ENCODE data around the gene TC2N. TPM values are rescaled to one million over a fixed set of nuclear protein-coding genes. Genes with fewer than 3 reads are reported as not detected.
"Not testable (repeated sequence)": the region's sequence is repeated elsewhere in the genome, so short reads cannot be mapped to it uniquely, and the experiment has no call there.

Gene TC2N
- total and polyA plus RNA-seq, 4 donors: 50.7 to 284 (median 96.4) TPM

DNA sequence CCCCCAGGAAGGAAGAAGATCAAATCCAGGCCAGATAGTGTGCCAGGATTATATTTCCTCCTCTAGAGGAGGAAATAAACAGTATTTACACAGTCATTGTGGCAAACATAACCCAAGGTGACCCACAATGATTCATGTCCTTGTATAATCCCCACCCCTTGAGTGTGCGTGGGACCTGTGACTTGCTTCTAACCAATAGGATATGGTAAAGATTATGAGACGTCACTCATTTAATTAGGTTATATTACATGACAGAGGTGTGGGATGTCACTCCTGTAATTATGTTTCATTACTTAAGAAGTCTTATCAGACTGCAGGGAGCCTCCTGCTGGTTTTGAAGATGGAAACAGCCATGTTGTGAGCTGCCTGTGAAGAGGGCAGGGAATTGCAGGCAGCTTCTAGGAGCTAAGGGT lies 123.3 kb downstream of the TC2N start:
- H3K36me3 ChIP-seq (ENCODE audit: control insufficient read depth in 1 of 2, insufficient read depth in 2 of 2, low read length in 1 of 2): no peaks in the 10 kb centered on the region
- 92 to 97% methylated on average over 2 of the region's 2 CpGs for WGBS, 2 donors
- H3K27ac ChIP-seq (ENCODE audit: low read depth in 1 of 2, low read length in 2 of 2): no peak overlapping the region
- H3K9me3 ChIP-seq (ENCODE audit: control insufficient read depth, low read length): no peaks in the 10 kb centered on the region
- intact Hi-C loops (cut with DNase I): no loop called here
- no peak for DNase-seq
- H3K4me1 ChIP-seq (ENCODE audit: control insufficient read depth in 1 of 2, insufficient read depth in 2 of 2, low read length in 2 of 2): no peaks in the 10 kb centered on the region
- no peak for ATAC-seq (ENCODE audit: low FRiP score)
- no peaks in the 10 kb centered on the region for H3K27me3 ChIP-seq (ENCODE audit: control insufficient read depth in 1 of 2, insufficient read depth in 2 of 2, low read length in 1 of 2)
- H3K4me3 ChIP-seq (ENCODE audit: low read length in 2 of 2): no peak overlapping the region

GRCh38 chr14:91743305-91743653 lies 124.1 kb downstream of the TC2N start:
- H3K4me1 ChIP-seq (ENCODE audit: control insufficient read depth in 1 of 2, insufficient read depth in 2 of 2, low read length in 2 of 2): no peaks in the 10 kb centered on the region
- DNase-seq: no peak
- no peak for ATAC-seq (ENCODE audit: low FRiP score)
- intact Hi-C loops (cut with DNase I): no loop called here
- no peaks in the 10 kb centered on the region for H3K9me3 ChIP-seq (ENCODE audit: control insufficient read depth, low read length)
- H3K4me3 ChIP-seq (ENCODE audit: low read length in 2 of 2): no peak overlapping the region
- WGBS, 2 donors: 91 to 93% methylated on average over 2 of the region's 2 CpGs
- H3K27me3 ChIP-seq (ENCODE audit: control insufficient read depth in 1 of 2, insufficient read depth in 2 of 2, low read length in 1 of 2): no peaks in the 10 kb centered on the region
- no peaks in the 10 kb centered on the region for H3K36me3 ChIP-seq (ENCODE audit: control insufficient read depth in 1 of 2, insufficient read depth in 2 of 2, low read length in 1 of 2)
- no peak overlapping the region for H3K27ac ChIP-seq (ENCODE audit: low read depth in 1 of 2, low read length in 2 of 2)

- H3K9me3 ChIP-seq (ENCODE audit: control insufficient read depth, low read length): no peaks in the 10 kb centered on the region
- DNase-seq (no peak), ATAC-seq (ENCODE audit: low FRiP score) (no peak)
- no peaks in the 10 kb centered on the region for H3K4me1 ChIP-seq (ENCODE audit: control insufficient read depth in 1 of 2, insufficient read depth in 2 of 2, low read length in 2 of 2)
- H3K4me3 ChIP-seq (ENCODE audit: low read length in 2 of 2): no peak overlapping the region
- no peak overlapping the region for H3K27ac ChIP-seq (ENCODE audit: low read depth in 1 of 2, low read length in 2 of 2)
- no peaks in the 10 kb centered on the region for H3K27me3 ChIP-seq (ENCODE audit: control insufficient read depth in 1 of 2, insufficient read depth in 2 of 2, low read length in 1 of 2)
- WGBS, 2 donors: 65 to 77% methylated on average over 1 of the region's 1 CpG
- intact Hi-C loops (cut with DNase I): no loop called here
- no peaks in the 10 kb centered on the region for H3K36me3 ChIP-seq (ENCODE audit: control insufficient read depth in 1 of 2, insufficient read depth in 2 of 2, low read length in 1 of 2)
Observed at GRCh38 chr14:91742621-91743304, 124.6 kb downstream of the TC2N start.

GRCh38 chr14:91739867-91740266 lies 127.5 kb downstream of the TC2N start:
- H3K9me3 ChIP-seq (ENCODE audit: control insufficient read depth, low read length); DNase-seq; ATAC-seq (ENCODE audit: low FRiP score); H3K4me1 ChIP-seq (ENCODE audit: control insufficient read depth in 1 of 2, insufficient read depth in 2 of 2, low read length in 2 of 2); H3K27me3 ChIP-seq (ENCODE audit: control insufficient read depth in 1 of 2, insufficient read depth in 2 of 2, low read length in 1 of 2); H3K36me3 ChIP-seq (ENCODE audit: control insufficient read depth in 1 of 2, insufficient read depth in 2 of 2, low read length in 1 of 2); intact Hi-C loops (cut with DNase I); H3K27ac ChIP-seq (ENCODE audit: low read depth in 1 of 2, low read length in 2 of 2); H3K4me3 ChIP-seq (ENCODE audit: low read length in 2 of 2): not testable (repeated sequence)
- WGBS, 2 donors: 97 to 99% methylated on average over 2 of the region's 2 CpGs

GRCh38 chr14:91737619-91738018 lies 129.7 kb downstream of the TC2N start:
- H3K4me1 ChIP-seq (ENCODE audit: control insufficient read depth in 1 of 2, insufficient read depth in 2 of 2, low read length in 2 of 2): no peaks in the 10 kb centered on the region
- intact Hi-C loops (cut with DNase I): no loop called here
- DNase-seq (no peak), ATAC-seq (ENCODE audit: low FRiP score) (no peak)
- WGBS, 2 donors: 96 to 97% methylated on average over 5 of the region's 5 CpGs
- no peaks in the 10 kb centered on the region for H3K9me3 ChIP-seq (ENCODE audit: control insufficient read depth, low read length)
- H3K27ac ChIP-seq (ENCODE audit: low read depth in 1 of 2, low read length in 2 of 2): no peak overlapping the region
- no peaks in the 10 kb centered on the region for H3K36me3 ChIP-seq (ENCODE audit: control insufficient read depth in 1 of 2, insufficient read depth in 2 of 2, low read length in 1 of 2)
- no peak overlapping the region for H3K4me3 ChIP-seq (ENCODE audit: low read length in 2 of 2)
- no peaks in the 10 kb centered on the region for H3K27me3 ChIP-seq (ENCODE audit: control insufficient read depth in 1 of 2, insufficient read depth in 2 of 2, low read length in 1 of 2)

- Histone ChIP-seq H3K36me3 (ENCODE audit: control insufficient read depth in 1 of 2, insufficient read depth in 2 of 2, low read length in 1 of 2) (no peaks in the 10 kb centered on the region), H3K9me3 (ENCODE audit: control insufficient read depth, low read length) (no peaks in the 10 kb centered on the region), H3K4me3 (ENCODE audit: low read length in 2 of 2) (no peak overlapping the region), H3K27me3 (ENCODE audit: control insufficient read depth in 1 of 2, insufficient read depth in 2 of 2, low read length in 1 of 2) (no peaks in the 10 kb centered on the region), H3K4me1 (ENCODE audit: control insufficient read depth in 1 of 2, insufficient read depth in 2 of 2, low read length in 2 of 2) (no peaks in the 10 kb centered on the region), H3K27ac (ENCODE audit: low read depth in 1 of 2, low read length in 2 of 2) (no peak overlapping the region)
- DNase-seq: no peak
- intact Hi-C loops (cut with DNase I): no loop called here
- WGBS, 2 donors: 62 to 66% methylated on average over 2 of the region's 2 CpGs
- no peak for ATAC-seq (ENCODE audit: low FRiP score)
Observed at GRCh38 chr14:91732859-91733477, 134.4 kb downstream of the TC2N start.

DNA sequence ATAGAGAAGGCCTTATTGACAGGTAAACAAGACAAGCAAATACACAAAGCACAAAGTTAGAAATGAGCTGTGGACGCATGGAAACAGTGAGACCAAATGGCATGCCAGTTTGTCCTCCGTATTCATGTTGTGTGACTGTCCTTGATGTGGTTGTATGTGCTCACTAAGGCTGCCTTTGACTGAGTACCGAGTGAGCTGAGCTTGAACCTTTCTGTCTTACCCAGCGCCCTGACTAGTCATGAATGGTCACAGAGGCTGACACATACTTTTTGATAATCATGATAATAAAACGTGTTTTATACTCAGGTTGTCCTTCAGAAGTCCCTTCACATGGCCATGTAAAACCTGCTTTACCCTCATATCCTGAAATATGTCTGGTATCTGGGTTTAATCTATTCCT lies 134.9 kb downstream of the TC2N start:
- Histone ChIP-seq H3K4me1 (ENCODE audit: control insufficient read depth in 1 of 2, insufficient read depth in 2 of 2, low read length in 2 of 2) (no peaks in the 10 kb centered on the region), H3K27ac (ENCODE audit: low read depth in 1 of 2, low read length in 2 of 2) (no peak overlapping the region), H3K9me3 (ENCODE audit: control insufficient read depth, low read length) (no peaks in the 10 kb centered on the region), H3K36me3 (ENCODE audit: control insufficient read depth in 1 of 2, insufficient read depth in 2 of 2, low read length in 1 of 2) (no peaks in the 10 kb centered on the region), H3K4me3 (ENCODE audit: low read length in 2 of 2) (no peak overlapping the region), H3K27me3 (ENCODE audit: control insufficient read depth in 1 of 2, insufficient read depth in 2 of 2, low read length in 1 of 2) (no peaks in the 10 kb centered on the region)
- intact Hi-C loops (cut with DNase I): no loop called here
- DNase-seq: no peak
- WGBS, 2 donors: 85 to 88% methylated on average over 5 of the region's 5 CpGs
- ATAC-seq (ENCODE audit: low FRiP score): no peak

DNA sequence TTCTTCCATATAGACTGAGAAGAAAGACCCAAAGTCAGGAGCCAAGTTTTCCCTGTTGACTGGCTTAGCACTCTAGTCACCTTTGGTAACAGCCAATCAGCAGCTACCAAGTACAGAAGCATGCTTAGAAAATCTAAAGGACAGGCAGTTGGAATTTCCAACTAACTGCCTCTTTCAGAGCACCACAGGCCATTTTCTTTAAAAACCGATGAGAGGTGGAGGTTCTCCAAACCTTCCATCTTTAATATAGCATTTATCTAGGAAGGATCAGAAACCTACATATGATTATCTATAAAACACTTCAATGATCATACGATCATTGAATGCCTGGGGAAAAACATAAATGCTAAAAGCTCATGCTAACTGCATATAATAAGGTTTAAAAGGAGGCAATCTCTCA lies 135.3 kb downstream of the TC2N start, which contains the start of gene CATSPERB:
CATSPERB (minus strand) TSS at position 101 of the 400 bp plus-strand sequence. CDS start 2,607 bp downstream, outside the sequence.
- no peaks in the 10 kb centered on the region for H3K4me1 ChIP-seq (ENCODE audit: control insufficient read depth in 1 of 2, insufficient read depth in 2 of 2, low read length in 2 of 2)
- no peaks in the 10 kb centered on the region for H3K36me3 ChIP-seq (ENCODE audit: control insufficient read depth in 1 of 2, insufficient read depth in 2 of 2, low read length in 1 of 2)
- no peak within 1 kb of the TSS for H3K27ac ChIP-seq (ENCODE audit: low read depth in 1 of 2, low read length in 2 of 2)
- DNase-seq: no peak
- no peak for ATAC-seq (ENCODE audit: low FRiP score)
- WGBS, 2 donors: 94 to 95% methylated on average over 2 of the region's 2 CpGs
- intact Hi-C loops (cut with DNase I): no loop called here
- no peak within 1 kb of the TSS for H3K4me3 ChIP-seq (ENCODE audit: low read length in 2 of 2)
- no peaks in the 10 kb centered on the region for H3K9me3 ChIP-seq (ENCODE audit: control insufficient read depth, low read length)
- H3K27me3 ChIP-seq (ENCODE audit: control insufficient read depth in 1 of 2, insufficient read depth in 2 of 2, low read length in 1 of 2): no peaks in the 10 kb centered on the region

GRCh38 chr14:91731018-91731417 lies 136.3 kb downstream of the TC2N start:
- H3K27me3 ChIP-seq (ENCODE audit: control insufficient read depth in 1 of 2, insufficient read depth in 2 of 2, low read length in 1 of 2): no peaks in the 10 kb centered on the region
- intact Hi-C loops (cut with DNase I): no loop called here
- H3K4me3 ChIP-seq (ENCODE audit: low read length in 2 of 2): no peak overlapping the region
- no peak for DNase-seq
- no peaks in the 10 kb centered on the region for H3K36me3 ChIP-seq (ENCODE audit: control insufficient read depth in 1 of 2, insufficient read depth in 2 of 2, low read length in 1 of 2)
- H3K4me1 ChIP-seq (ENCODE audit: control insufficient read depth in 1 of 2, insufficient read depth in 2 of 2, low read length in 2 of 2): no peaks in the 10 kb centered on the region
- WGBS, 2 donors: 94 to 96% methylated on average over 2 of the region's 2 CpGs
- no peaks in the 10 kb centered on the region for H3K9me3 ChIP-seq (ENCODE audit: control insufficient read depth, low read length)
- no peak overlapping the region for H3K27ac ChIP-seq (ENCODE audit: low read depth in 1 of 2, low read length in 2 of 2)
- ATAC-seq (ENCODE audit: low FRiP score): no peak
